Measurements from ENCODE around the gene SERPINC1.
A peak's percentile ranks its signal among the peaks of the same experiment; 100 is the strongest.

The SERPINC1 gene

DNA sequence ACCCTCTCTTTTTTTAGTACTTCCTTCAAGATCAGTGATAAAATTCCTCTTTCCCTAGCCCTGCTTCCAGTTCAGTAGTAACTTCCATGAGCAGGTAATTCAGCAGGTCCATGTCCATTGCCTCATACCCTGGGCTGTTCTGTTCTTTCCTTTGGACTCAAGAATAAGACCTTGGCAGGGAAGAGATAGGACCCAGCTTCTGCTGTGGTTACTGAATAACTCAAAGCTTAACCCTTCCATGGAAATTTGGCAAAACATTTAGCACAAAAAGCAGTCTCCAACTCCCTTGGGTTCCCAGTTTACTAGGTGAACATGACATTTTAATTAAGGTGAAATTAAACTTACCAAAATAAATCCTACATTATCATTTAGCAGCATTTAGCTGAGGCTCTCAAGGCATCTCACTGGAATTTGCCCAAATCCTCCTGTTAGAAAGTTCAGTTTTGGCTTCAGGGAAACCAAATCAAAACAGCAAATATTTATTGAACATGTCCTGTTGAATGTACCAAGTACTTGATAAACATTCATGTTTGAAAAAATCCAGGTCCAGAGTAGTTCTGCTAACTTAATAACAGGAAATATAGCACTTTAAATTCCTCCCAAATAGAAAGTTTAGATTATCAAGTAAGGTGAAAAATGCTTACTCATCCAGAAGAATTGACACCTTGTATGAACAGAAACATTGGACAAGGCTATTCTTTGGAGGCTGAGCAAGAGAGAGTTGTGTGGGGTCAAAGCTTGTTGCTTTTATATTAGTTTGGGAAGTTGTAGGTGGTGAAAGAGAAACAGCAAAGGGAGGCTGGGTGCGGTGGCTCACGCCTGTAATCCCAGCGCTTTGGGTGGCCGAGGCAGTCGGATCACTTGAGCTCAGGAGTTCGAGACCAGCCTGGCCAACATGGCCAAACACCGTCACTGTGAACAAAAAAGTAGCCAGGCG lies 8.4 kb upstream of the SERPINC1 start:
- Histone ChIP-seq H3K4me1 (ENCODE audit: control insufficient read depth, insufficient read depth, low read length, poor library complexity, severe bottlenecking) (no peaks in the 10 kb centered on the region), H3K4me3 (ENCODE audit: insufficient read depth, low read depth, low read length, poor library complexity, severe bottlenecking) (no peak overlapping the region), H3K36me3 (ENCODE audit: control insufficient read depth, insufficient read depth, low read length) (no peaks in the 10 kb centered on the region), H3K27me3 (replicated peaks; ENCODE audit: control insufficient read depth, insufficient read depth, low read length, poor library complexity, severe bottlenecking) (no peaks in the 10 kb centered on the region), H3K9me3 (ENCODE audit: control insufficient read depth, low read length) (no peaks in the 10 kb centered on the region), H3K27ac (ENCODE audit: insufficient read depth, low read length, poor library complexity, severe bottlenecking) (no peak overlapping the region)
- DNase-seq = no peak

DNA sequence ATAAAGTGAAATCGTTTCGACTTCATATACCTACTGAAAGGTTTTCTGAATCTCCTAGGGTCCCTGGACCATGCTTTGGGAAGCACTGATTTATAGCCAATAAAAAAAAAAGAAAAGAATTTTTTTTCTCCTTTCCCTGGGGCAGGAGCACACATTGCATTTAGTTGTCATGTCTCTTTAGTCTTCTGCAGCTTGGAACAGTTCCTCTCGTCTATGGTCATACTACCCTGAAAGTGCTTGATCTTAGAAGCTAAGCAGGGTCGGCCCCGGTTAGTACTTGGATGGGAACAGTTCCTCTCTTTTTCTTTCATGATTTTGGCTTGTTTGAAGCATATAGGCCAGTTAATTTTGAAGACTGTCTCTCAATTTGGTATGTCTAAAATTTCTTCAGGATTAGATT lies 3.7 kb upstream of the SERPINC1 start:
- H3K9me3 ChIP-seq (ENCODE audit: control insufficient read depth, low read length) = no peaks in the 10 kb centered on the region
- DNase-seq = no peak
- H3K4me1 ChIP-seq (ENCODE audit: control insufficient read depth, insufficient read depth, low read length, poor library complexity, severe bottlenecking) = no peaks in the 10 kb centered on the region
- H3K27ac ChIP-seq (ENCODE audit: insufficient read depth, low read length, poor library complexity, severe bottlenecking) = no peak overlapping the region
- no peaks in the 10 kb centered on the region for H3K36me3 ChIP-seq (ENCODE audit: control insufficient read depth, insufficient read depth, low read length)
- no peaks in the 10 kb centered on the region for H3K27me3 ChIP-seq (replicated peaks; ENCODE audit: control insufficient read depth, insufficient read depth, low read length, poor library complexity, severe bottlenecking)
- H3K4me3 ChIP-seq (ENCODE audit: insufficient read depth, low read depth, low read length, poor library complexity, severe bottlenecking) = no peak overlapping the region

DNA sequence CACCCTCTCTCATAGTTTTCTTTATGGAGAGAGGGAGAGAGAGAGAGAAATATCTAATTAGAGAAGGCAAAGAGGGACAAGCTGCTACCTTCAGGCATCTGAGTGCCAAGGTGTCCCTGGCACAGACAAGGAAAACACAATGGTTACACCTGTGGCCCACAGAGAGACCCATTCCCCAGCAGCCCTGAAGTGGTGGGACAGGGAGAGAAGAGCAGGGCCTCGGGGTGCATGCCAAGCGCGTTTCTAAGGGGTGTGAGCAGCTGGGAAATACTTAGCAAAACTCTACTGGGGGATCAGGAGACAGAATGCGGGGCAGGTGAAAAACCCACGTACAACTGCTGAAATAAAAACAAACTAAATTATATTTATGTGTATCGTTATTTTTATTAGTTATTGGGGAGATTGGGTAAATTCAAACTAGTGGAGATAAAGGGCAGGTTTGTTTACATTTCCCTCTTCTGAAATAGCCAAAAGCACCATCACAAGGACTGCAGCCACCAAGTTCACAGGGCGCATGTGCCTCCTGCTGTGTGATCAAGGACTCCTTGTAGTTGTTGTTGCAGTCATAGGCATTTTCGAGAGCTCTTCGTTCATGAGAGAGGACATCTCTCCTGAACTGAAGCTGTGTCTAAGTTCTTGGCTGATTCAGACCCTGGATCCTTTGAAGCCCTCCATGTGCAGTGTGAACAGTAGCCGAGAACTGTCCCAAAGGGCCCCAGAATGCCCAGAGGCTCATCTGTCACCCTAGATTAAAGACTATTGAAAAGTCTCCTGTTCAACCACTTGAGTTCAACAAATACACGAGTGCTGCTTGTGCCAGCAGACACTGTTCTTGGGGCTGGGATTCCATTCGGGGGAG lies 737 bp upstream of the SERPINC1 start:
- no peak for DNase-seq
- Histone ChIP-seq H3K27ac (ENCODE audit: insufficient read depth, low read length, poor library complexity, severe bottlenecking) (no peak overlapping the region), H3K27me3 (replicated peaks; ENCODE audit: control insufficient read depth, insufficient read depth, low read length, poor library complexity, severe bottlenecking) (no peaks in the 10 kb centered on the region), H3K36me3 (ENCODE audit: control insufficient read depth, insufficient read depth, low read length) (no peaks in the 10 kb centered on the region), H3K9me3 (ENCODE audit: control insufficient read depth, low read length) (no peaks in the 10 kb centered on the region), H3K4me3 (ENCODE audit: insufficient read depth, low read depth, low read length, poor library complexity, severe bottlenecking) (no peak overlapping the region), H3K4me1 (ENCODE audit: control insufficient read depth, insufficient read depth, low read length, poor library complexity, severe bottlenecking) (no peaks in the 10 kb centered on the region)

DNA sequence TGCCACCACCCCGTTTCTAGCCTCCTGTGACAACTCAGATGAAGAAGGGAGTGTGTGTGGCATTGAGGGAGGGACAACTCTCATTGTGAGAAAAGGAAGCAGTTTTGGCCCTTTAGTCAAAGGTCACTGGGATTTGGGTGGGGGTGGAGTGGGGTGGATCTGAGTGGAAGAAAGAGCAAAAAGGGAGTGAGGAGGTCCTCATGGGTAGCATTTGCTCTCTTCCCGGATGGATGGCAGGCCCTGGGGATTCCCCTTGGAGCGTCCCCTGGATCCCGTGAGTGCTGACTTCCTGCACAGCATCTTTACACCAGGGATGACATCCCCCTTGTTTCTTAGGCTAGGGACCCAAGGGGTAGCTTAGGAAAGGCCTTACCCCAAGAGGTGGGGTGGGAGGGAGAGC lies 460 bp downstream of the SERPINC1 start:
- Histone ChIP-seq H3K27ac (ENCODE audit: insufficient read depth, low read length, poor library complexity, severe bottlenecking) (no peak overlapping the region), H3K4me3 (ENCODE audit: insufficient read depth, low read depth, low read length, poor library complexity, severe bottlenecking) (no peak overlapping the region), H3K27me3 (replicated peaks; ENCODE audit: control insufficient read depth, insufficient read depth, low read length, poor library complexity, severe bottlenecking) (no peaks in the 10 kb centered on the region), H3K36me3 (ENCODE audit: control insufficient read depth, insufficient read depth, low read length) (no peaks in the 10 kb centered on the region), H3K4me1 (ENCODE audit: control insufficient read depth, insufficient read depth, low read length, poor library complexity, severe bottlenecking) (no peaks in the 10 kb centered on the region), H3K9me3 (ENCODE audit: control insufficient read depth, low read length) (no peaks in the 10 kb centered on the region)
- no peak for DNase-seq

DNA sequence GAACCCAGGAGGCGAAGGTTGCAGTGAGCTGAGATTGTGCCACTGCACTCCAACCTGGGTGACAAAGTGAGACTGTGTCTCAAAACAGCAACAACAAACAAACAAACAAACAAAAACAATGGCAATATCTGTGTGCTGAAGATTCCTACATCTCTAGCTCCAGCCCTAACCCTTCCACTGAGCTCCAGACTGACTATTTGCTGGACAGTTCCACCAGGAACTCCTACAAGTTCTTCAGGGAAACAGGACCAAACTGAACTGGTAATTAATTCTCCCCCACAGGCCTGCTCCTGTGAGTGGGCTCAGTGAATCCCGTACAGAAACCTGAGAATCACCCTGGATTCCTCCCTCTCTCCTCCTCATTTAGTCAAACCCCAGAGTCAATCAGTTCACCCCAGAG lies 1.5 kb downstream of the SERPINC1 start:
- Histone ChIP-seq H3K27me3 (replicated peaks; ENCODE audit: control insufficient read depth, insufficient read depth, low read length, poor library complexity, severe bottlenecking) (no peaks in the 10 kb centered on the region), H3K36me3 (ENCODE audit: control insufficient read depth, insufficient read depth, low read length) (no peaks in the 10 kb centered on the region), H3K27ac (ENCODE audit: insufficient read depth, low read length, poor library complexity, severe bottlenecking) (no peak overlapping the region), H3K4me1 (ENCODE audit: control insufficient read depth, insufficient read depth, low read length, poor library complexity, severe bottlenecking) (no peaks in the 10 kb centered on the region), H3K9me3 (ENCODE audit: control insufficient read depth, low read length) (no peaks in the 10 kb centered on the region), H3K4me3 (ENCODE audit: insufficient read depth, low read depth, low read length, poor library complexity, severe bottlenecking) (no peak overlapping the region)
- DNase-seq = no peak

DNA sequence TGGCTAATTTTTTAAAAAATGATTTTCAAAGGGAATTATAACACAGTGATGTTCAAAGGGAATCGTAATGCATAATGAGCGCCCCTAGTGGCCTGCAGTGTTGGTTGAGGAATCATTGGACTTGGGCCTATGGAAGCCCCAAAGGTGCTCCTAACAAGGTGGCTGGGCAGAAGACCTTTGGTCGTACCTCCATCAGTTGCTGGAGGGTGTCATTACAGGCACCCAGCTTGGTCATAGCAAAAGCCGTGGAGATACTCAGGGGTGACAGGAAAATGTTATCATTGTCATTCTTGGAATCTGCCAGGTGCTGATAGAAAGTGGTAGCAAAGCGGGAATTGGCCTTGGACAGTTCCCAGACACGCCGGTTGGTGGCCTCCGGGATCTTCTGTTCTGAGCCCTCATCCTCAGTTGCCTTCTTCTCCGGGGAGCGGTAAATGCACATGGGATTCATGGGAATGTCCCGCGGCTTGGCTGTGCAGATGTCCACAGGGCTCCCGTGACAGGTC lies 2.7 kb downstream of the SERPINC1 start:
- no peaks in the 10 kb centered on the region for H3K4me1 ChIP-seq (ENCODE audit: control insufficient read depth, insufficient read depth, low read length, poor library complexity, severe bottlenecking)
- H3K4me3 ChIP-seq (ENCODE audit: insufficient read depth, low read depth, low read length, poor library complexity, severe bottlenecking) = no peak overlapping the region
- H3K9me3 ChIP-seq (ENCODE audit: control insufficient read depth, low read length) = no peaks in the 10 kb centered on the region
- no peak overlapping the region for H3K27ac ChIP-seq (ENCODE audit: insufficient read depth, low read length, poor library complexity, severe bottlenecking)
- H3K36me3 ChIP-seq (ENCODE audit: control insufficient read depth, insufficient read depth, low read length) = no peaks in the 10 kb centered on the region
- peak in 2 of 3 donors; percentile 3 to 6 for DNase-seq
- no peaks in the 10 kb centered on the region for H3K27me3 ChIP-seq (replicated peaks; ENCODE audit: control insufficient read depth, insufficient read depth, low read length, poor library complexity, severe bottlenecking)

DNA sequence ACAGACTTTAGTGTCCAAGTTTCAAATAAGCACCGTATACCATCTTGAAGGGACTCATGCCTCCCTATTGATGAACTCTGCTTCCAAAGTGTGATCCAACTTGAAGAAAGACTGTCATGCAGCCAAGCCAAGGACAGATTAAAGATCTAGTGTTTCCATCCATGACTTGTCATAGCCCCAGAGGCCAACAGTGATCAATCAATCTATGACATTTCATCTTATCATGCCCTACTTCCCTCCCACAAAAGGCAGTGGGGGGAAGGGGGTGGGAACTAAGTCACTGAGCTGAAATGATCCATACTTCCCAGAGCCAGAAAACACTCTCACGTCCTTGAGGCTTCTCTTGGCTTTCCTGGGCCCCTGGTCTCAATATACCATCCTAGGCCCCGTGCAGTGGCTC lies 4.0 kb downstream of the SERPINC1 start:
- Histone ChIP-seq H3K36me3 (ENCODE audit: control insufficient read depth, insufficient read depth, low read length) (no peaks in the 10 kb centered on the region), H3K9me3 (ENCODE audit: control insufficient read depth, low read length) (no peaks in the 10 kb centered on the region), H3K27ac (ENCODE audit: insufficient read depth, low read length, poor library complexity, severe bottlenecking) (no peak overlapping the region), H3K27me3 (replicated peaks; ENCODE audit: control insufficient read depth, insufficient read depth, low read length, poor library complexity, severe bottlenecking) (no peaks in the 10 kb centered on the region), H3K4me1 (ENCODE audit: control insufficient read depth, insufficient read depth, low read length, poor library complexity, severe bottlenecking) (no peaks in the 10 kb centered on the region), H3K4me3 (ENCODE audit: insufficient read depth, low read depth, low read length, poor library complexity, severe bottlenecking) (no peak overlapping the region)
- DNase-seq = no peak

DNA sequence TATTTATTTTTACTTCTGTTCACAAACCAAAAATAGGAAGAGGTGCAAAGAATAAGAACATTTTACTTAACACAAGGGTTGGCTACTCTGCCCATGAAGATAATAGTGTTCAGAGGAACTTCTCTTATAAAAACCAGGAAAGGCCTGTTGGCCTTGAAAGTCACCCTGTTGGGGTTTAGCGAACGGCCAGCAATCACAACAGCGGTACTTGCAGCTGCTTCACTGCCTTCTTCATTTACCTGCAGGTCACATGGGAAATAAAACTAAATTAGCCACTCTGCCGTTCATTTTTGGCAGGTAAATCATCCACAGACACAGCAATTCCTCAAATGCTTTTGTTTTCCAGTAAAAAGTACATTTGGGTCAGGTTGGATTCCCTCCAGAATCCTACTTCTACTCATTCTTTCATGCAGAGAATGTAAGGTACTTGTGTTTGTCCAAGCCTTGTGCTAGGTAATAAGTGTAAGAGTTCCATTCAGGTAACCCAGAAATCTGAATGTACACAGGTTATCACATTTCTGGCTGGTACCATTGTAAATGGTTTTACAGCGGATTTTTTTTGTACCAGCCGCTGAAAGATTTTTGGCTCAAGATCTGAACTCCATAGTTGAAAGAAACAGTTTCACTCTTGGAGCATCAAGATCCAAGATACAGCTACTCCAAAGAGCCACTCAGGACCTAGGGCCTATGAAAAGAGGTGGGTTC lies 13.1 kb downstream of the SERPINC1 start:
- Histone ChIP-seq H3K27me3 (replicated peaks; ENCODE audit: control insufficient read depth, insufficient read depth, low read length, poor library complexity, severe bottlenecking) (no peaks in the 10 kb centered on the region), H3K27ac (ENCODE audit: insufficient read depth, low read length, poor library complexity, severe bottlenecking) (no peak overlapping the region), H3K4me3 (ENCODE audit: insufficient read depth, low read depth, low read length, poor library complexity, severe bottlenecking) (no peak overlapping the region), H3K4me1 (ENCODE audit: control insufficient read depth, insufficient read depth, low read length, poor library complexity, severe bottlenecking) (no peaks in the 10 kb centered on the region), H3K9me3 (ENCODE audit: control insufficient read depth, low read length) (no peaks in the 10 kb centered on the region), H3K36me3 (ENCODE audit: control insufficient read depth, insufficient read depth, low read length) (no peaks in the 10 kb centered on the region)
- no peak for DNase-seq

DNA sequence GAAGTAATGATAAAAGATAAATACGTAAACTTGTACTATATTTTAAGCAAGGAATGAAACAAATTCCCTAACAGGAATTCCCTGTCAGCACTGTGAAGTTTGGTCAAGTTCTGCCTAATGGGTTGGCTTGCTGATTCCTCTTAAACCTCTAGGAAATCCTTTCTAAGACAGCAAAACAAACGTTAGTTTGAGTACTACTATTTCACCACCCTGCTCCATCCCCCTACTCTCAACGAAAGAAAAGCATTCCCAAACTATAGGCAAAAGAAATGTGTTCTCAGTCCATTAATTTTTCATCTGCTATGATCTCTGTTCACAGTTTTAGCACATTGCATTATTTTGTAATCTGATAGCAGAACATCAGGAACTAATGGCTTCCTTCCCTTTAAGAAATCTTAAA lies 16.1 kb downstream of the SERPINC1 start:
- Histone ChIP-seq H3K4me3 (ENCODE audit: insufficient read depth, low read depth, low read length, poor library complexity, severe bottlenecking) (no peak overlapping the region), H3K27ac (ENCODE audit: insufficient read depth, low read length, poor library complexity, severe bottlenecking) (no peak overlapping the region), H3K9me3 (ENCODE audit: control insufficient read depth, low read length) (no peaks in the 10 kb centered on the region), H3K36me3 (ENCODE audit: control insufficient read depth, insufficient read depth, low read length) (no peaks in the 10 kb centered on the region), H3K4me1 (ENCODE audit: control insufficient read depth, insufficient read depth, low read length, poor library complexity, severe bottlenecking) (no peaks in the 10 kb centered on the region), H3K27me3 (replicated peaks; ENCODE audit: control insufficient read depth, insufficient read depth, low read length, poor library complexity, severe bottlenecking) (no peaks in the 10 kb centered on the region)
- DNase-seq = no peak
